GM23248 (cell line): Measurements from ENCODE around the gene SH3RF3.

ENCODE experiments used
- EZH2 ChIP-seq: fragments of 200-600 bp; sonication (generic); IDR thresholded peaks from 2 replicates; pipeline ENCODE4 v1.6.1; 2018; ENCODE audit warnings: antibody characterized with exemption, mild to moderate bottlenecking; ENCODE audit not compliant: insufficient read depth, poor library complexity, severe bottlenecking
- EZH2phosphoT487 ChIP-seq: fragments of 200-600 bp; sonication (generic); IDR thresholded peaks from 2 replicates; pipeline ENCODE4 v1.6.1; 2018; ENCODE audit warnings: antibody characterized with exemption, moderate library complexity, mild to moderate bottlenecking, low read depth; ENCODE audit not compliant: insufficient read depth

DNA sequence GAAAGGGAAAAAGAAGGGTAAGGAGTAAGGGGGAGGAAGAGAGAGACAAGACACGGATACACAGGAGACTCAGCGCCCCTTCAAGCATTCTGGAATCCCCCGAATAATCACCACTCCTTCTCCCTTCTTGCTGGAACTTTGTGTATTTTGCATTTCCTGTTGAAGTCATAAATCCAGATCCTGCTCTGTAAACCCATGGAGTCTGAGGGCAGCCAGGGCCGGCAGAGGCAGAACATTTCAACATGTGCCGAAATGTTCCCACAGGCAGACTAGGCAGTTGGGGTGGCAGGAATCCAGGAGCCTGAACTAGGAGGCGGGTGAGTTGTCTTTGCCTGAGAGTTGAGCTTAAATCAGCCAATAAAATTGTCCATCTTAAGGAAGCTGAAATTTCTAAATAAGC, 193.1 kb downstream of the SH3RF3 start:
- no peak for TF ChIP-seq EZH2
- no peak for TF ChIP-seq EZH2phosphoT487
